Measurements from ENCODE around the gene PSMB11. TPM values are rescaled to one million over a fixed set of nuclear protein-coding genes. Genes with fewer than 3 reads are reported as not detected.

The PSMB11 gene
- total RNA-seq, 2 experiments from 2014 or later = not detected

DNA sequence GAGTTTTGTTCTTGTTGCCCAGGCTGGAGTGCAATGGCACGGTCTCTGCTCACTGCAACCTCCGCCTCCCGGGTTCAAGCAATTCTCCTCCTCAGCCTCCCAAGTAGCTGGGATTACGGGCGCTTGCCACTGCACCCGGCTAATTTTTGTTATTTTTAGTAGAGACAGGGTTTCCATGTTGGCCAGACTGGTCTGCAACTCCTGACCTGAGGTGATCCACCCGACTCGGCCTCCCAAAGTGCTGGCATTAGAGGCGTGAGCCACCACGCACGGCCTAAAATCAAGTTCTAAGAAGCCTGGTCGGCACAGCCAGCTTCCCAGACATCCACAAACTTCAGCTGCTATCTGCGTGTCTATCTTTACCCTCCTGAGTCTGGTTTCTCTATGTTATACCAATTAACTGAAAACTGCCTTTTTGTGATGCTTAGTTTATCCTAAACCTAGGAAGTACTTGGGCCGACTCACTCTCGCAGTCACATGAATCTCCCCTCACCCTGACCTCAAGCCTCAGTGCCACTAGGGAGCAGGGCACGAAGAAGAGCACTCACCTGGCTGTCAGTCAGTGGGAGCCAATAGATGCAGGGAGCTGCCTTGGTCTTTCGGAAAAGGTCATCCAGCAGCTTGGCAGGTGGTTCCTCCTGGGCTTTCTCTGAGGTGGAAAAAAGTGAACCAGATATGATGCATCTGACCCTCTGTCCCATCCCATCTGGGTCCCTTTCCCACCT lies 18.7 kb downstream of the PSMB11 start:
- Mint-ChIP-seq H3K4me1 (peaks cover 17% of the 10 kb centered on the region), H3K9me3 (ENCODE audit: low read depth) (no peaks in the 10 kb centered on the region), H3K36me3 (ENCODE audit: low read depth) (peaks cover 56% of the 10 kb centered on the region), H3K27ac (no peak overlapping the region), H3K27me3 (no peaks in the 10 kb centered on the region), H3K4me3 (no peak overlapping the region)
- ChIA-PET CTCF (interaction anchor here (0.6 to 19.3 kb wide), 12 partner anchors 8 to 144 kb away, joined by 3 to 751 read pairs (median 4); partner anchors contain the start of gene AJUBA), POLR2A (interaction anchor here (0.6 kb wide), 1 partner anchor 19 kb away, joined by 6 read pairs; no protein-coding TSS in a partner anchor)
- no peak for DNase-seq
- no peak for ATAC-seq
- intact Hi-C loops (cut with DNase I, micrococcal nuclease) = no loop called here

DNA sequence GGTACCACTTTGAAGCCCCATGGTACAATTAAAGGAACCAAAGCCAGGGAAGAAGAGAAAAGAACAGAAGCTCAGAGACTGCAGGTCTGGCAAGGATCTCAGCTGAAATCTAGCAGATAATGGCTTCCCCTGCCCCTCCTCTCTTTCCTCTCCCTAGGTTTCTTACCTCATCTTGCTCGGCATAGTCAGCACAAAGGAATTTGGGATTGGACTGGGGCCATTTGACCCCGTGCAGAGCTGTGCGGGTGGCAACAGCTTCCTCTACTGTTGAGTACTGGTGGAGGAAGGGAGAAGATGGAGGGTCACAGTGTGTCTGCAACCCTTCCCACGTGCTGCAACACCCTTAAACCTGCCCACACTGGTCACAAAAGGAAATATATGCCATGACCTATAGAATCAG lies 20.0 kb downstream of the PSMB11 start:
- H3K4me1 Mint-ChIP-seq = peaks cover 10% of the 10 kb centered on the region
- no peak overlapping the region for H3K27ac Mint-ChIP-seq
- no peak for ATAC-seq
- POLR2A ChIA-PET = no interaction called here
- H3K4me3 Mint-ChIP-seq = no peak overlapping the region
- CTCF ChIA-PET = interaction anchor here (0.6 to 19.3 kb wide), 12 partner anchors 9 to 165 kb away, joined by 3 to 751 read pairs (median 4); partner anchors contain the start of genes ACIN1, AJUBA and C14orf119
- peaks cover 67% of the 10 kb centered on the region for H3K36me3 Mint-ChIP-seq (ENCODE audit: low read depth)
- DNase-seq = no peak
- no peaks in the 10 kb centered on the region for H3K9me3 Mint-ChIP-seq (ENCODE audit: low read depth)
- intact Hi-C loops (cut with DNase I, micrococcal nuclease) = no loop called here
- no peaks in the 10 kb centered on the region for H3K27me3 Mint-ChIP-seq

DNA sequence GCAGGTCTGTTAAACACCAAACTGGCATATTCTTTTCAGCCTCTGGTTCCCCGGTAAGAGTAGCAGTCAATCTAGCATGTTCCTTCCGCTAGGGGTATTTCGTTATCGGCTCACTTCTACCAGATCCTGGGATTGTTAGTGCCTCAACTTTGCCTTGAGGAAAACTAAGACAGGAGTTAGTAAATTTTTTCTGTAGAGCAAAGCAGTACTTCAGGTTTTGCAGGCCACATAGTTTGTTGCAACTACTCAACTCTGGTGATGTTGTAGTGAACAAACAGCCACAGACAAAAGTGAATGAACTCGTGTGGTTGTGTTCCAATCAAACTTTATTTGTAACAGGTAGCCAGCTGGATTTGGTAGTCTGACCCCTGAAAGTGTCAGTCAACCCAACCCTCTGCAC lies 21.6 kb downstream of the PSMB11 start:
- intact Hi-C loops (cut with DNase I, micrococcal nuclease) = no loop called here
- Mint-ChIP-seq H3K27me3 (no peaks in the 10 kb centered on the region), H3K4me1 (peaks cover 8% of the 10 kb centered on the region), H3K4me3 (no peak overlapping the region), H3K36me3 (ENCODE audit: low read depth) (peaks cover 76% of the 10 kb centered on the region), H3K9me3 (ENCODE audit: low read depth) (no peaks in the 10 kb centered on the region), H3K27ac (peak overlapping the region; percentile 17)
- ATAC-seq = no peak
- DNase-seq = no peak
- ChIA-PET CTCF (interaction anchor here (0.5 to 19.3 kb wide), 7 partner anchors 31 to 148 kb away, joined by 3 to 751 read pairs (median 3); partner anchors contain the start of gene AJUBA), POLR2A (no interaction called here)

DNA sequence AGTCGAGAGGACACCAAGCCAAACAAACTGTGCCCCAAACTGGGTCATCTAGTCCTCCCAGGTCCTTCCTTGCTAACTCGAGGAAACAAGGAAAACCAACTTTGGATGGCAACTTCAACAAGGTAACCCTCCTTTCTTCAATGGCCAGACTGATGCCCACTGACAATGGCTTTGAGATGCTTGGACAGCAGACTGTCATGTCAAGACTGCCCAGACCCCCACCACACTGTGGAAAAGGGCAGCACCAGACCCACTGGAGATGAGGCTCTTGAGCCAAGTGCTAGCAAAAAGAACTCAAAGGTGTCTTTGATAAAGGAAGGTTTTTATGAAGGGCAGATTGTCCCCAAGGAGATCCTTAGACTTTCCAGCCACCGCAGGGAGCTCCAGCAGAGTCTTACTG lies 24.4 kb downstream of the PSMB11 start:
- H3K4me3 Mint-ChIP-seq = no peak overlapping the region
- ChIA-PET POLR2A (no interaction called here), CTCF (interaction anchor here (0.6 to 19.3 kb wide), 7 partner anchors 11 to 479 kb away, joined by 3 to 751 read pairs (median 4); partner anchors contain the start of genes AJUBA, C14orf119 and HAUS4)
- DNase-seq = no peak
- no peaks in the 10 kb centered on the region for H3K9me3 Mint-ChIP-seq (ENCODE audit: low read depth)
- intact Hi-C loops (cut with DNase I, micrococcal nuclease) = no loop called here
- no peak for ATAC-seq
- no peaks in the 10 kb centered on the region for H3K27me3 Mint-ChIP-seq
- H3K36me3 Mint-ChIP-seq (ENCODE audit: low read depth) = peaks cover 62% of the 10 kb centered on the region
- H3K27ac Mint-ChIP-seq = no peak overlapping the region
- peaks cover 26% of the 10 kb centered on the region for H3K4me1 Mint-ChIP-seq

DNA sequence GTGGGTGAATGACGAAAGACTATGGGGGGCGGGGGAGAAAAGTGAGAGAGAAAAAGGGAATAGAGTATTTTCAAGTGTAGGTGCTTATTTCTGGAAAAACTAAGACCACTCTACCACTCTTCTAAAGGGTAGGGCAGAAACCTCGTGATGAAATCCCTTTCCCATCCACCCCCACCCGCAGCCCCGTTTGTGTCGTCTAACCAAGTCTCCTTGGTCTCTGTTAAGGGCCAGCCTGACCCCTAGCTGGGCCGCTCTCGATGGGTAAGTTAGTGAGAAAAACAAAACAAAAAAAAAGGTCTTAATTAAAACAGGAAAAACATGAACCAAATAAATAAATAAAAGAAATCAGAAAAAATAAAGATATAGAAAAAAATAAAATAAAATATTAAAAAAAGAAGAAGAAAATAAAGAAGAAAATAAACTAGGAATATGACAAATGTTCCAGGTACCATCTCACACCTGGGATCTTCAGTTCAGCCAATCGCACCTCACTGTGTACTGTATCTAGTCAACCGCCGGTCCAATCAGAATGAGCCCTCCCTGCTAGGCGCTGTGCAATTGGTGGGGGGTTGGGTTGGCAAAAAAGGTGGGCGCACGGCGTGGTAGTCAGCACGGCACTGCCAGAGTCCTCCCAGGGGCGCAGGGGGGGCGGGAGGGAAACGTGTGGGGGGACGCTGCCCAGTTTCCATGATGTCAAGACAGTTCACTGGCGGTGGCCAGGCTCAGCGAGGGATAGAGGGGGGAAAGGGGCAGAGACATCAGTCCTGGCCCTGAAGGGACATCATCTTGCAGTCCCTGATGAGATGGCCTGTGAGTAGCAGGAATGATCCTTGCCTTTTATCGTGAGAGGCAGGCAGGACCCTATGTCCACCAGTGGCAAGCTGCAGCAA lies 25.1 kb downstream of the PSMB11 start:
- peaks cover 66% of the 10 kb centered on the region for H3K36me3 Mint-ChIP-seq (ENCODE audit: low read depth)
- H3K9me3 Mint-ChIP-seq (ENCODE audit: low read depth) = no peaks in the 10 kb centered on the region
- no peaks in the 10 kb centered on the region for H3K27me3 Mint-ChIP-seq
- peaks cover 34% of the 10 kb centered on the region for H3K4me1 Mint-ChIP-seq
- no peak for DNase-seq
- no peak overlapping the region for H3K4me3 Mint-ChIP-seq
- no peak for ATAC-seq
- POLR2A ChIA-PET = interaction anchor here (0.5 kb wide), 1 partner anchor 98 kb away, joined by 6 read pairs; no protein-coding TSS in a partner anchor
- no peak overlapping the region for H3K27ac Mint-ChIP-seq
- intact Hi-C loops (cut with DNase I, micrococcal nuclease) = no loop called here
- CTCF ChIA-PET = interaction anchor here (1.5 to 19.3 kb wide), 11 partner anchors 9 to 118 kb away, joined by 4 to 751 read pairs (median 26); partner anchors contain the start of genes ACIN1, AJUBA, C14orf119 and CDH24

DNA sequence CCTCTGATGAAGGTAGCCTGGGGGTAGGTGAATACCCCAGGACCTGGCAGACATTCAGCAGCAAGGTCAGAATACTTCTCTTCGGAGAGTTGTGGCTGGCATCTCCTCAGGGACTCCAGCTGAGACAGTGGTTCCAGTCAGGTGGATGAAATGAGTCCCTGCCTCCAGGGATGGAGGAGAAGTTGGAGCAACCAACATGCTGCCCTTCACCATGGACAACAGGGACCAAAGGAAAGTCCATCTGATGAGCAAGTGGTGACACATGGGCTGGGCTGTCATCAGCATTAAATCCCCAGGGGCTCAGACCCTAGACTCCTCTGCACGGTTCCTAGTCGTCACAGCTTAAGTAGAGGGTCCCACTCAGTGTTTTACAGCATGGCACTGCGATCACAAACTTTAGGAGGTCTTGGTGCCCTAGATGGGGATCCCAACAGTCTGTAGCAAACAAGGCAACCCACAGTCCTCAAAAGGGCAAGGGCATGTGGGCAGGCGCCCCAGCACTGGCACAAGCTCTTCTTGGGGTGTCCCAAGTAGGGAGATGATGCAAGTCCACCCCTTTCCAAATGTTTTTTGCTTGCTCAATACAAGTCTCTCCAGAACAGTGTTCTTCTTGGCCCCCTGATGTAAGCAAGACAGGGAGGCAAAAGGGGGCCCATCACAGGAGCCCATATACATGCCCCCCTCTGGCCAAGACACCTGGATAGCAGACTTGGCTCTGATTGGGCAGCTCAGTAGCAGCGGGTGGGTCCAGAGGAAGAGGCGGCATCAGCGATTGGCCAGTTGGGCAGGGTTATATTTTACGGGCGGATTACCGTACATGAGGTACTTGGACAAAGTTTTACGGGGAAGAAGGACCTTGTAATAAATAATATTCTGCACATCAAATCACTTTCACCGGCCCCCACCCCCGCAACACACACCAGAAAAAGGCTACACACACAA lies 26.1 kb downstream of the PSMB11 start:
- Mint-ChIP-seq H3K36me3 (ENCODE audit: low read depth) (peaks cover 65% of the 10 kb centered on the region), H3K27ac (peak overlapping the region; percentile 80), H3K9me3 (ENCODE audit: low read depth) (no peaks in the 10 kb centered on the region), H3K4me1 (peaks cover 37% of the 10 kb centered on the region), H3K4me3 (peak overlapping the region; percentile 5), H3K27me3 (no peaks in the 10 kb centered on the region)
- ChIA-PET POLR2A (interaction anchor here (0.5 to 1.4 kb wide), 6 partner anchors 10 to 99 kb away, joined by 3 to 13 read pairs (median 4); partner anchors contain the start of genes ACIN1 and C14orf119), CTCF (interaction anchor here (0.6 to 19.3 kb wide), 67 partner anchors 9 to 1712 kb away, joined by 3 to 751 read pairs (median 5); partner anchors contain the start of genes ACIN1, AJUBA, C14orf119 and CDH24)
- ATAC-seq = no peak
- DNase-seq = no peak
- intact Hi-C loops (cut with DNase I, micrococcal nuclease) = loop anchor here in 1 of 2 experiments (1.0 kb wide), 1 partner anchor 41 kb away; no protein-coding TSS in a partner anchor

DNA sequence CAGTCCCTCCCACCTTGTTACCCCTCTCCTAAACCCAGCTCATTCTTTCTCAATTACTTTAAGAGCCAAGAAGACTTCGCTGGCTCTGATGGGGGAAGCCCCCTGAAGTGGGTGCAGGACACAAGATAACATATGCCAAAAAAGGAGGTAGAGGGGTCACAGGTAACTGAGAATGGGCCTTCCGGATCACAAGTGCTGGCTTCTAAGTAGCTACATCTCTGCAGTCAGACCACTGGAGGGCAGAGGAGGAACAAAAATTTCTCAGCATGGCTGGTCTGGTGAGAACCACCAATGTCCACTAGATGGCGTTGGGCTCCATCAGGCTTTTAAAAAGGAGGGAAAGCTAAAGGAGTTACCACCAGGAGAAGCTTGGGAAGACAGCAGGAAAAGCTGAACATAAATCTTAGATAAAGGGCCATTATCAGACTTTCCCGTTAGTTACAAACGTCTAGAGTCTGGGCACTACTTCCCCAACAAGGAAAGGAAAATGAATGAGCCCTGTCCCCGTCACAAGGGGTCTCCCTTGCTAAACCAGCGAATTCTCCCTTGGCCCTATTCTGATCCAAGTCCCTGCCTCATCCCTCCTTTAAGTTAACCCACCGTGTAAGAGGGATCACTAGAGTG lies 26.9 kb downstream of the PSMB11 start:
- DNase-seq (peak; percentile 84), ATAC-seq (peak; percentile 79)
- H3K4me3 Mint-ChIP-seq = peak overlapping the region; percentile 5
- no peaks in the 10 kb centered on the region for H3K27me3 Mint-ChIP-seq
- CTCF ChIA-PET = interaction anchor here (0.6 to 19.3 kb wide), 70 partner anchors 9 to 1713 kb away, joined by 3 to 751 read pairs (median 4); partner anchors contain the start of genes ACIN1, AJUBA, C14orf119 and CDH24
- intact Hi-C loops (cut with DNase I, micrococcal nuclease) = loop anchor here (1.0 kb wide), 2 partner anchors 40 to 118 kb away; no protein-coding TSS in a partner anchor
- H3K36me3 Mint-ChIP-seq (ENCODE audit: low read depth) = peaks cover 59% of the 10 kb centered on the region
- peaks cover 37% of the 10 kb centered on the region for H3K4me1 Mint-ChIP-seq
- POLR2A ChIA-PET = interaction anchor here (0.6 to 1.4 kb wide), 8 partner anchors 11 to 139 kb away, joined by 3 to 13 read pairs (median 4); partner anchors contain the start of genes ACIN1 and C14orf119
- H3K9me3 Mint-ChIP-seq (ENCODE audit: low read depth) = no peaks in the 10 kb centered on the region
- peak overlapping the region; percentile 80 for H3K27ac Mint-ChIP-seq

DNA sequence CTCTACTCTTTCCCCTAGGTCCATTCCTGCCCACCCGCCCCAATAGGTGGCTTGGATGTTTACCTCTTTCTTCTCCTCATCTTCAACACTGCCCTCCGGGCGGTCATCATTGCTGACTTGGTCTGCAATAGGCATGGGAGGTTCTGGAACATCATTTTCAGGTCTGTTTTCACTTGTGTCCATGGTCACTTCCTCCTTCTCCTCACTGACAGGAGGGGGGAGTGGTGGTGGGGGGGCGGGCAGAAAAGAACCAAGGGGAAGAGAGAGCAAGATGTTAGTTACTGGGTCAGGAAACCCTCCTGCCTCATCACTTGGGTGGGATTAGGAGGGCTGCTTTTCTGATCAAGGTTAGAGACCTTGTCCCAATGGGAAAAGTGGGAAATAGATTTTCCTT lies 27.4 kb downstream of the PSMB11 start:
- ATAC-seq (no peak), DNase-seq (no peak)
- peaks cover 54% of the 10 kb centered on the region for H3K36me3 Mint-ChIP-seq (ENCODE audit: low read depth)
- CTCF ChIA-PET = interaction anchor here (0.6 to 19.3 kb wide), 61 partner anchors 8 to 513 kb away, joined by 3 to 751 read pairs (median 6); partner anchors contain the start of genes ACIN1, AJUBA, C14orf119 and CDH24
- POLR2A ChIA-PET = interaction anchor here (0.6 to 1.4 kb wide), 6 partner anchors 11 to 139 kb away, joined by 3 to 13 read pairs (median 3); partner anchors contain the start of genes ACIN1 and C14orf119
- intact Hi-C loops (cut with DNase I, micrococcal nuclease) = loop anchor here (1.0 kb wide), 2 partner anchors 40 to 118 kb away; no protein-coding TSS in a partner anchor
- no peaks in the 10 kb centered on the region for H3K9me3 Mint-ChIP-seq (ENCODE audit: low read depth)
- no peaks in the 10 kb centered on the region for H3K27me3 Mint-ChIP-seq
- peak overlapping the region; percentile 92 for H3K4me3 Mint-ChIP-seq
- H3K27ac Mint-ChIP-seq = peak overlapping the region; percentile 17
- peaks cover 37% of the 10 kb centered on the region for H3K4me1 Mint-ChIP-seq

DNA sequence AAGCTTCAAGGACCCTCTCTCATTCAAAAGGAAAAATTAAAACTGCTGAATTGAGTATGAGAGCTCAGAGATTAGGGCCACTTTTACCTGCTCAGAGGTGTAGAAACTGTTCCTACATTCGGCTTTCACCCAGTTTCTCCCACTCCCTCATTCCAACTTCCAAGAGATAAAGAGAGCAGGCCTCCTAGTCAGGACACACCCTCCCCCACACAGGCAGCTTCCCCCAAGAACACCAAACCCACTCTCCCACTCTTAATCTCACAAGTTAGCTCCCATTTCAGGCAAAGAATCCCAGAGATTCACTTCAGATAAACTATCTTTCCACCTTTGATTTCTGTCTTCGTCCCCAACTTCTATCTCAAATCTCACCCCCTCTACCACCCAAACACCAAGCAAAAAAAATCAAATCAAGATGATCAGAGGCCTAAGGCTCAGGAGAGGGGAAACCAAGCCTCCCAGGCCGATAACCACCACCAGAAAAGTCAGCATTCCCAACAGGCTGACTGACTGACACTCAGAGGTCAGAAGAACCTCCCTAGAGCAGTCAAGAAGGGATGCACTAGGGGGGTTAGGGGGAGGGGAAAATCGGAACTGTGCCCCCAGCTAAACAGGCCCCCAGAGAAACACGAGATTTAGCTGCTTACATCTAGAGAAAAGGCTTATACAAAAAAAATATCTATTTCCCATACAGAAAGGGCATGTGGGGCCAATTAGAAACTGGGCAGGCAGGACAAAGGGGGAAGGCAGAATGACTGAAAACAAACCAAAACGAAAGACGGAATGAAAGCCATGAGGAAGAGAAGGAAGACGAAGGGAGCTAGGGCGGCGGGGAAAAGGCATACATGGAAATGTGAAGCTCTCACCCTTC lies 28.5 kb downstream of the PSMB11 start:
- ATAC-seq = no peak
- ChIA-PET POLR2A (interaction anchor here (0.6 to 2.4 kb wide), 5 partner anchors 13 to 59 kb away, joined by 3 to 27 read pairs (median 3); partner anchors contain the start of genes ACIN1, C14orf119 and CDH24), CTCF (interaction anchor here (0.5 to 4.2 kb wide), 32 partner anchors 8 to 1281 kb away, joined by 3 to 34 read pairs (median 6); partner anchors contain the start of genes ACIN1, AJUBA, C14orf119 and CDH24)
- intact Hi-C loops (cut with DNase I, micrococcal nuclease) = loop anchor here (1.0 to 5.0 kb wide), 3 partner anchors 25 to 232 kb away; partner anchors contain the start of genes ACIN1 (in 2 of the 2), C14orf119 (in 2 of the 2) and PPP1R3E (in 1 of the 2)
- H3K9me3 Mint-ChIP-seq (ENCODE audit: low read depth) = no peaks in the 10 kb centered on the region
- H3K27me3 Mint-ChIP-seq = no peaks in the 10 kb centered on the region
- H3K4me1 Mint-ChIP-seq = peaks cover 37% of the 10 kb centered on the region
- peaks cover 50% of the 10 kb centered on the region for H3K36me3 Mint-ChIP-seq (ENCODE audit: low read depth)
- peak overlapping the region; percentile 92 for H3K4me3 Mint-ChIP-seq
- DNase-seq = no peak
- peak overlapping the region; percentile 90 for H3K27ac Mint-ChIP-seq

All from activated CD4-positive, alpha-beta T cell treated with anti-CD3 and anti-CD28 coated beads for 36 hours (primary cell).